Adipose tissue (tissue), 3 donors: ENCODE data around the gene LINC01488. TPM values are rescaled to one million over a fixed set of nuclear protein-coding genes. Genes with fewer than 3 reads are reported as not detected.

Source experiments
- H3K27ac ChIP-seq: one replicate; pipeline ENCODE4 v1.5.1; 2013; ENCODE audit warnings: low read depth, low read length
- WGBS, 3 donors: extraction: QIAGEN DNeasy Blood & Tissue Kit; methylation state at CpG; one replicate each; pipeline ENCODE4 v1.1.7; 2013; 5-methylcytosine and 5-hydroxymethylcytosine counted together
- polyA plus RNA-seq, 3 donors: library from polyadenylated mRNA; stranded (reverse); fragments of 200-250 nt; gene quantifications; one replicate each; pipeline ENCODE4 v1.2.3, GENCODE V29; 2013
- donor health status: healthy with polysubstance abuse.
- donor health status: Bipolar disorder and iron deficiency.
- donor health status: healthy.

The LINC01488 gene
- polyA plus RNA-seq, 3 donors: not detected

GRCh38 chr11:69514771-69515170, 33.3 kb downstream of the LINC01488 start:
- WGBS, 3 donors: 93 to 94% (median 94%) methylated on average over 5 of the region's 5 CpGs
- H3K27ac ChIP-seq: no peak overlapping the region

GRCh38 chr11:69515271-69516245, 34.1 kb downstream of the LINC01488 start:
- WGBS, 3 donors: 81 to 83% (median 82%) methylated on average over 12 of the region's 12 CpGs
- no peak overlapping the region for H3K27ac ChIP-seq

DNA sequence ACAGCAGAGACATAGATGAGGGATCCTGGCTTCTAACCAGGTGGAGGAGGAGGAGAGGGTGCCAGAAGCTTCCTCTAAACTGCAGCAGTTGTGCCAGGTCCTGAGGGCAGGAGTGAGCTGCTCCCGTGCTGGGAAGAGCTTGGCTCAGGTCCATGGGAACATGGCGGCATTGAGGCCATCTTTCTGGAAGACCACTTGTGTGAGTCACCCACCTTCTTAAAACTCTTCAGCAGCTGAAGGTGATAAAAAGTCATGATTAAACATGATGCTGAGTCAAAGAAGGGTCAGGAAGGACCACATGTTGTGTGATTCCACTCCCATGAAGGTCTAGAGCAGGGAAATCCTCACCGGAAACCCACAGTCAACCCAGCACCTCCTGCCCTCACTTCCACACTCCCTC, 35.1 kb downstream of the LINC01488 start:
- no peak overlapping the region for H3K27ac ChIP-seq
- WGBS, 3 donors: 68 to 93% (median 91%) methylated on average over 3 of the region's 3 CpGs

- 73 to 97% (median 96%) methylated on average over 5 of the region's 5 CpGs for WGBS, 3 donors
- H3K27ac ChIP-seq: no peak overlapping the region
Measured at GRCh38 chr11:69518081-69518950, 36.9 kb downstream of the LINC01488 start.

- 60 to 83% (median 79%) methylated on average over 1 of the region's 1 CpG for WGBS, 3 donors
- H3K27ac ChIP-seq: no peak overlapping the region
Measured at GRCh38 chr11:69520186-69520916, 38.9 kb downstream of the LINC01488 start.

DNA sequence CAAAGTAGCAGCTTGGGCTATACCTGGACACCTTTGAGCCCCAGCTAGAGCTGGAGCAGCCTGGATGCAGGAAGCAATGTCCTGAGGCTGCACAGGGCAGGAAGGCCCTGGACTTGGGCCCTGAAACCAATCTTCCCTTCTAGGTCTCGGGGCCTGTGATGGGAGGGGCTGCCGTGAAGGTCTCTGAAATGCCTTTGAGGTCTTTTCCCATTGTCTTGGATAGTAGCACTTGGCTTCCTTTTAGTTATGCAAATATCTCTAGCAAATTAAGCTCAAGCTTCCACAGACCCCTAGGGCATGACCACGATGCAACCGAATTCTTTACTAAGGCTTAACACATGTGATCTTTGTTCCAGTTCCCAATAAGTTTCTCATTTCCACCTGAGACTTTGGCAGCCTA, 40.0 kb downstream of the LINC01488 start:
- 67 to 79% (median 74%) methylated on average over 4 of the region's 4 CpGs for WGBS, 3 donors
- H3K27ac ChIP-seq: no peak overlapping the region

DNA sequence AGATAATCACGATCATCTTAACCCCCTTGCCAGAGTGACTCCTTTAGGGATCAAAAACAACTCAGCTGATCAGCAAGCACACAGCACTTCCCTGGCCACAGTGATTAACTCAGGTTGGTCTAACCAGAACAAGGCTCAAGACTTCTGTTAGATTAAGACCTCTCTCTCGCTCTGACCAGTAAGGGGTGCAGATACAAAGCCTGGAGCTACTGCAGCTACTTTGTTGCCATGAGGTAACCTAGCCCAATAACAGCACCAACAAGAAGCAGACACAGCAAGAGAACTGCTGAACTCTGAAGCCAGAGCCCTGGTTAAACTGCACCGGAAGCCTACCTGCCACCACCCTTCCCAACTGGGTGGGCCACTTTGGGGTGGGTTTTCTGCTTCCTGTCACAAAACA, 42.0 kb downstream of the LINC01488 start:
- WGBS, 3 donors: 84 to 96% (median 95%) methylated on average over 3 of the region's 3 CpGs
- H3K27ac ChIP-seq: no peak overlapping the region

- WGBS, 3 donors: 56 to 72% (median 60%) methylated on average over 15 of the region's 15 CpGs
Measured at GRCh38 chr11:69524291-69524882, 42.9 kb downstream of the LINC01488 start.

DNA sequence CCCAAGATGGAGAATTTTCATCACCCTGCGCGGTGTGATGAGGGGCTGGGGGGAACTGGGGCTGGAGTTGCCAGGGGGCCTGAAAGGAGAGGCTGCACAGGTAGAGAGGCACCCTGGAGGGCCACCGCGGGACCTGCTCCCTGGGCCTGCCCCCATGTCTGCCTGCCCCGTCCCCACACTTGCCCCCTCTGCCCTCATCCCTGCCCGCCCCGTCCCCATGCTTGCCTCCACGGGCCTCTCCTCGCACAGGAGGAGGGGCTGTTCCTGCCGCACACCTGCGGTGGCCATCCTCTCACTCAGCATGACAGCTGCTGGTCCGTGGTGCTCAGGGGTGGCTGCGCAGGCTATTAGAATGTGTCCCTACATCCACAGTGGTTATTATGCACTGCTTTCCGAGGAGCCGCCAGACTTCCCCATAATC, 43.5 kb downstream of the LINC01488 start:
- no peak overlapping the region for H3K27ac ChIP-seq
- WGBS, 3 donors: 83 to 90% (median 90%) methylated on average over 10 to 15 of the region's 15 CpGs

More at GRCh38 chr11:69524291-69524882, 42.9 kb downstream of the LINC01488 start:
- no peak overlapping the region for H3K27ac ChIP-seq

GRCh38 chr11:69525516-69526452, 44.3 kb downstream of the LINC01488 start:
- WGBS, 3 donors: 77 to 88% (median 86%) methylated on average over 18 to 19 of the region's 19 CpGs
- H3K27ac ChIP-seq: no peak overlapping the region

DNA sequence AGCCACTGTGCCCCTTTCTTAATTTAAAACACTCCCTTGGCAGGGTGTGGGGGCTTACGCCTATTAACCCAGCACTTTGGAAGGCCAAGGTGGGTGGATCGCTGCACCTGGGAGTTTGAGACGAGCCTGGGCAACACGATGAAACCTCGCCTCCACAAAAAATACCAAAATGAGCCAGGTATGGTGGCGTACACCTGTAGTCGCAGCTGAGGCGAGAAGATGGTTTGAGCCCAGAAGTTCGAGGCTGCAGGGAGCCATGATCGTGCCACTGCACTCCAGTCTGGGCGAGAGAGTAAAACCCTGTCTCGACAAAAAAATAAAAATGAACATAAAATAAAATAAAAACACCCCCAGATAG, 45.0 kb downstream of the LINC01488 start:
- no peak overlapping the region for H3K27ac ChIP-seq
- WGBS, 3 donors: 90 to 96% (median 95%) methylated on average over 12 of the region's 12 CpGs

DNA sequence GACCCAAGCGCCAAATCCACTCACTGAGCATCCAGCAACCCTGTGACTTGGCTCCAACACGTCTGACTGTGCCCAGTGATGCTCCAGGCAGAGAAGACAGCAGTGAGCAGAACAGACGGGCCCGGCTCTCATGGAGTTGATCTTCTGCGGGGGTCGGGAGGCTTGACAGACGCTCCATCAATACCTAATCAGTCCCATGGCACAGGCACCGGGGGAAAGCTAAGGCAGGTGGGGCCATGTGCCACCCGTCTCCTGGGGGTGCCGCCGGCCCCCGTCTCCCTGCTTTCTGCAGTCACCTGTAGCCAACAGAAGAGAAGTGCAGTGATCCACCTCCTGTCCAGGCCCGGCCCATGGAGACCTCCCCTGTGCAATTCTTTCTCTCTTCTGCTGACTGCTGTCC, 47.5 kb downstream of the LINC01488 start:
- WGBS, 3 donors: 88 to 95% (median 93%) methylated on average over 13 of the region's 13 CpGs
- no peak overlapping the region for H3K27ac ChIP-seq

DNA sequence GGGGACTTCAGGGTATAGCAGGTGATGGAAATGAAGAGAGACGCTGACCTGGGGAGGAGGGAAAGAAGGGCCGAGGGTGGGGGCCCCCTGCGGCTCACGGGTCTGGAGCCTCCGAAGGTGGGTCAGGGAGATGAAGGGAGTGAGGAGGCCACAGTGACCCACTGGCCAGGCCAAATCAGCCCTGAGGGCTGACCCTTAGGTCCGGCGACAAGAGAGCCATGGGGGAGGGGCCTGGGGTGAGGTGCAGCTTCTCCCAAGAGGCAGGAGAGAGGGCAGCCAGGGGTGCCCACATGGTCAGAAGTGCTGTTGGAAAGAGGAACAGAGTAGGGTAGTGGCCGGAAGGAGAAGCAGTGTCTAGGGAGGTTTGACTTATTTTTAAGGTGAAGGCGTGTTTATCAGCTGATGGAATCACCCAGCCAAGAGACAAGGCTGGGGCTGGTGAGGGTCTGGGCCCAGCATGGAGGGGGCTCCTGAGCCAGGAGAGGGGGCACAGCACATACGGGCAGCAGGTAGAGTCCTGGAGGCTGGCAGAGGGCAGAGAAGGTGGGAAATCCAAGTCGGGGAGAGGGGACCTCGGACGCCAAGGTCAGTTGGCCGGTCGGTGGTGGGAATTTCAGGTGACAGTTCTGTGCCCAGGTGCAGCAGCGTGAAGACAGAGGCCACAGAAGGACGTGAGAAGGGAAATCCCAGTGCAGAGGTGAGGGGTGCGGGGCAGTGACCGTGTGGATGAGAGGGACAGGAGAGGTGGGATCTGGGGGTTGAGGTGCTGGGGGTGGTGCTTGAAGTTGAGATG, 49.0 kb downstream of the LINC01488 start:
- WGBS, 3 donors: 67 to 71% (median 68%) methylated on average over 19 of the region's 19 CpGs
- H3K27ac ChIP-seq: no peak overlapping the region

DNA sequence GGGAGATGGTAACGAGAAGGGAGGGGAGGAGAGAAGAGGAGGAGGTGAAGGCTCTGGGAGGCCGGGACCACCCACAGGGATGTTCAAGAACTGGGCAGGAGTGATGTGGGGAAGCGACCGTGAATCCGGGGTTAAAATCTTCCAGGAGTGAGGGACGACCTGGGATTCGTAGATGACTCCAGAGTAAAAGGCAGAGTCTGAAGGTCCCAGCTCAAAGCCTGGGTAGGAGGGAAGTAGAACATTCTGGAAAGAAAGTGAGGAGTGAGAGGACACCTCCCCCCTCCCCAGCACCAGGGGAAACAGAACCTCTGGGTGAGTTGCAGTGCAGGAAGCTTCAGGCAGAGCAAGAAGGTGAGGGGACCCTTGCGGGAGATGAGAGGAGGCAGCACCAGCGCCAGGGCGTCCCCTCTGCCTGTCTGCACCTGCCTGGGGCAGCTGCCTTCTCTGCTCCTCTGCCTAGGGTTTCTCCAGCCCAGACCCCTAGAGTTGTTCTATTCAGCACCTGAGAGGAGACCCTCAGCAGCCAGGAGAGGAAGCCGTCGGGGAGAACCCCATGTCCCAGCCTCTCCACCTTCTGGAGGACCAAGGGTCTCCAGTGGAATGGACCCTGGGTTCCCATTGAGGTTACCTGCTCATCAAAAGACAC, 49.7 kb downstream of the LINC01488 start:
- 79 to 93% (median 88%) methylated on average over 12 of the region's 12 CpGs for WGBS, 3 donors
- no peak overlapping the region for H3K27ac ChIP-seq

DNA sequence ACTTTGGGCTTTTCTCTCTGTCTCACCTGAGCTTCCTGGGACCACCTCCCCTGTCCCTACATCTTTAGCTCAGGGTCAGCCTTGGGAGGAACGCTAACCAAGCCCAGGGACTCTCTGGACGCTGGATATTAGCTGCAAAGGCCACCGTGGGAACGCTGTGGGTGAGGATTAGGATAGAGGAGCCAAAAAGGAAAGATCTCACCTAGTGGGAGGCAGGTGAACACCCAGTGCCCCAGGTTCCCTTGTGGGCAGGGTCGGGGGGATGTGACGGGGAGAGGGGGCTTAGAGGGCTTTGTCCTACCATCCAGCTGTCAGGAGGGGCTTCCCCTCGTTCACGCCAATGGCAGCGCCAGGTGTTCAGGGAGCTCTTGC, 50.2 kb downstream of the LINC01488 start:
- 86 to 90% (median 86%) methylated on average over 9 of the region's 9 CpGs for WGBS, 3 donors
- no peak overlapping the region for H3K27ac ChIP-seq
